GM18498 (cell line): Measurements from ENCODE around the gene ARHGEF12.

ENCODE experiments used
- ATAC-seq: cut with Tn5 transposase; IDR thresholded peaks from one replicate; pipeline ENCODE4 v1.9.1; 2021; ENCODE audit warnings: mild to moderate bottlenecking, moderate library complexity; ENCODE audit not compliant: unreplicated experiment

ARHGEF12 gene

GRCh38 chr11:120385110-120385509, 48.9 kb downstream of the ARHGEF12 start:
- no peak for ATAC-seq

DNA sequence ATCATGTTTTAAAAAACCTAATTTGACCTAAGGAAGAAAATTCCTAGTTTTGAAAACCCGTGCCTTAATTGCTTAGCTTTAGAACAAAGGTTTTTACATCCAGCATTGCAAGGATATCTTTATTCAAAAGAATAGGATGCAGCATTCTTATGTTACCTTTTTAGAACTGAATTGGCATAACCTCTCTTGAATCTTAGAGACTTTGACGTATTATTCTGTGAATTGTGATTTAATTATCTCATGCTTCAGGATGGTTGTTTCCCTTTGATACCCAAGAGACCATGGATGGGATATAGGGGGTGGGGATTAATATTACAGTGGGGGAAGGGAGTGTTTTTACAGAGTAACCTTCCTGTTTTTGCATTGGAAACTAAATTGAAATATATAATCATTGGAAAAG, 49.4 kb downstream of the ARHGEF12 start:
- no peak for ATAC-seq

GRCh38 chr11:120386318-120386717, 50.1 kb downstream of the ARHGEF12 start:
- no peak for ATAC-seq

DNA sequence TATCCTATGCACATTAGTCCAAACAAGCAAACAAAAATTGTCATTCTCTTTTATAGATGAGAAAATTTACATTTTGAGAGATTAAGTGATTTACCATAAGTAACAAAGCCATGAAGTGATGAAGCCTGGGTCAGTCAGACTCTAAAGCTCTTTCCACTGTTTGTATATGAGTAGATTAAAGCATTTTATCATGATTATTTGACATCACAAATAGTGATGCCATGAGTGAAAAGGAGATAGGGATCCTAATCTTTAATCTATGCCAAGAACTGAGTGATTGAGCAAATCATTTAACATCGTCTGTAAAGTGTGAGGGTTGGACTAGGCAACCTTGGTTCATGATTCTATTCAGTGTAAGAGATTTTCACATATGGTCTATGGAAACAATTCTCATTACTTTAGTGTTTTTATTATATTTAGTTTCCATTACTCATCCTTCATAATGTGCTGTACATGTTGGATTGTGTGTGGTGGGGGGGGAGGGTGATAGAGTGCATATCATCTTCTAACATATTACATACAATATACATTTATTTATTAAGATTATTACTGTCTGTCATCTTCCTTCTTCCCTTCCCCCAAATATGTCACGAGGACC, 50.7 kb downstream of the ARHGEF12 start:
- no peak for ATAC-seq

GRCh38 chr11:120388261-120388660, 52.0 kb downstream of the ARHGEF12 start:
- ATAC-seq: no peak

DNA sequence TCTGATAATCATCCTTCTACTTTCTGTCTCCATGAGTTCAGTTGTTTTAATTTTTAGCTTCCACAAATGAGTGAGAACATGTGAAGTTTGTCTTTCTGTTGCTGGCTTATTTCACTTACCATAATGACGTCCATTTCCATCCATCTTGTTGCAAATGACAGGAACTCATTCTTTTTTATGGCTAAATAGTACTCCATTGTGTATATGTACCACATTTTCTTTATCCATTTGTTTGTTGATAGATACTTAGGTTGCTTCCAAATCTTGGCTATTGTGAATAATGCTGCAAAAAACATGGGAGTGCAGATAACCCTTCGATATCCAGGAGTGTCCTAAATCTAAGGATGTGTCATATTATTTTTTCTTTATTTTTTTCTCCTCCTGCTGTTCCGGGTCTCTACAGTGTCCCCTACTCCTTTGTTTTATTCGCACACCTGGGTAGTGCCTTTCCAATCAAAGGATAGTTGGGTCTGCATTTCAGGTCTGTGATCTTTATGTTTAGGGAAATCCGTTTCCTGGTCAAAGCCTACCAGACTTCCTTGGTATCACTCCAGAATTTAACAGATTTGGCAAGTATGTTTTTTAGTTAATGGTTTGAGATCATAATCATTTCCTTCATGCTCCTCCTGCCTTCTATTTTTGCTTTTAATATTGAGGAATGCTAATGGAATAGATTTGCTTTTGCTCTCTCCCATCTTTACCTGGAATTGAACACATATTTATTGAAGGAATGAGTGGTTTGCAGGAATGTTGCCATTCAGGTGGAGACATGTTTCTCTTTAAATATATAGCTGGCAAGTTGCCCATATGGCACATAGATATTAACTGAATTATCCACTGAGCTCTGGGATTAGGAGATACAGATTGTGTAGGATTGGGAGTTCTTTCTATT, 53.7 kb downstream of the ARHGEF12 start:
- no peak for ATAC-seq

- no peak for ATAC-seq
Observed at GRCh38 chr11:120390585-120390922, 54.3 kb downstream of the ARHGEF12 start.

- ATAC-seq: no peak
Observed at GRCh38 chr11:120391292-120391691, 55.1 kb downstream of the ARHGEF12 start.

- ATAC-seq: no peak
Observed at GRCh38 chr11:120391854-120392253, 55.6 kb downstream of the ARHGEF12 start.

DNA sequence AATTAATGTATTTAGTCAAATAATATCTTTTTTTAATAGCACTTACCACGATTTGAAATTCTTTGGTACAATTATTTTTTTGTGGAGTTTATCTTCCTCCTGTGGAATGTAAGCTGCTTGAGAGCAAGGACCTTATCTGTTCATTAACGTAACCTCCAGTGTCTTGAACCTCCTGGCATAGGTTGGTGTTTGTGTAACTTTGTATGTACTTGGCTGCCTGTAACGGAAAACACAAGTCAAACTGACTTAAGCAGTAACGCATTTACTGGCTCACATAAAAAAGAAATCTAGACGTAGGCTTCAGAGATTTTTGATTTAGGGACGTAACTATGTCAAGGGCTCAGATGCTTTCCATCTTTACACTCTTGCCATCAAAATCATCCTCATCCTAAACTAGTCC, 56.1 kb downstream of the ARHGEF12 start:
- ATAC-seq: no peak

GRCh38 chr11:120392793-120393192, 56.6 kb downstream of the ARHGEF12 start:
- ATAC-seq: no peak

DNA sequence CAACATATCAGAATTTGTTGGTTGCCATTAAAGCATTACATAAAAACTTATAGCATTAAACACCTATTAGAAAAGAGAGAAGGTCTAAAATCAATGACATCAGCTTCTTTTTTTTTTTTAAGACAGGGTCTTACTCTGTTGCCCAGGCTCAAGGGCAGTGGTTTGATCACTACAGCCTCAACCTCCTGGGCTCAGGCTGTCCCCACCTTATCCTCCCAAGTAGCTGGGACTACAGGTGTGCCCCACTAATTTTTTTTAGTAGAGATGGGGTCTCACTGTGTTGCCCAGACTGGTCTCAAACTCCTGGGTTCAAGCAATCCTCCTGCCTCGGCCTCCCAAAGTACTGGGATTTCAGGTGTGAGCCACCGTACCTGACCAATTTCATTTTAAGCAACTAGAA, 57.9 kb downstream of the ARHGEF12 start:
- no peak for ATAC-seq

GRCh38 chr11:120395778-120396177, 59.6 kb downstream of the ARHGEF12 start:
- ATAC-seq: no peak

DNA sequence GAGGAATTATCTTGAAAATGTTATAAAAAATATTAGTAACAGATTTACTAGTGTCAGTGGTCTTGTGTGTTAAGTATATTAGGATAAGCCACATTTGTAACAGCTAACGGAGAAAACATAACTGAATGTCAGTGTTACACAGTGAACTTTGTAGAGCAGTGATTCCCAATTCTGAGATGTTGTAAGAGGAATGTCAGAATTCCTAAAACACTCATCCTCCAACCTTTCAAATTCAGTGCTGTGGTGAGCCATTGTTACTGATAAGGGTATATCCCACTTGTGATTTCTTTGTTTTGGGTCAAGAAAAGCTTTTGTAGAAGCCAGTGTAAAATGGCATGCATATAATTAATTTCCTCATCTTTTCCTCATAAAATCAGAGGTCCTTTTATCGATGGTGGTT, 61.9 kb downstream of the ARHGEF12 start:
- no peak for ATAC-seq

DNA sequence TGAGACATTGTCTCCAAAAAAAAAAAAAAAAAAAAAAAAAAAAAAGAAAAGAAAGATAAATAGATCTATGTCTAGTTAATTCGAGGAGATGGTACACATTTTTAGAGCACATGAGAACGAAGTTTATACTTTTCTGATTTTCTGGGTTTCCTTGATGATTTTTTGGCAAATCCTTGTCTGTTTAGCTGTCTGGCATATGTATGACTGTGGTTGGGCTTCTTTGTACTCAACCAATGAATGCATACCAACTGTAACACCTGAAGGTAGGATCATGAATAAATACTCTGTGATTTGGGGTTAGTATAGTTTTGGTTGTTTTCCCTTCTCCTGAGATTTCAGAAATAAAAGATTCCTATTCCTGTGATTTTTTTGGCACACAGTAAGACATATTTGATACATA, 63.1 kb downstream of the ARHGEF12 start:
- no peak for ATAC-seq

DNA sequence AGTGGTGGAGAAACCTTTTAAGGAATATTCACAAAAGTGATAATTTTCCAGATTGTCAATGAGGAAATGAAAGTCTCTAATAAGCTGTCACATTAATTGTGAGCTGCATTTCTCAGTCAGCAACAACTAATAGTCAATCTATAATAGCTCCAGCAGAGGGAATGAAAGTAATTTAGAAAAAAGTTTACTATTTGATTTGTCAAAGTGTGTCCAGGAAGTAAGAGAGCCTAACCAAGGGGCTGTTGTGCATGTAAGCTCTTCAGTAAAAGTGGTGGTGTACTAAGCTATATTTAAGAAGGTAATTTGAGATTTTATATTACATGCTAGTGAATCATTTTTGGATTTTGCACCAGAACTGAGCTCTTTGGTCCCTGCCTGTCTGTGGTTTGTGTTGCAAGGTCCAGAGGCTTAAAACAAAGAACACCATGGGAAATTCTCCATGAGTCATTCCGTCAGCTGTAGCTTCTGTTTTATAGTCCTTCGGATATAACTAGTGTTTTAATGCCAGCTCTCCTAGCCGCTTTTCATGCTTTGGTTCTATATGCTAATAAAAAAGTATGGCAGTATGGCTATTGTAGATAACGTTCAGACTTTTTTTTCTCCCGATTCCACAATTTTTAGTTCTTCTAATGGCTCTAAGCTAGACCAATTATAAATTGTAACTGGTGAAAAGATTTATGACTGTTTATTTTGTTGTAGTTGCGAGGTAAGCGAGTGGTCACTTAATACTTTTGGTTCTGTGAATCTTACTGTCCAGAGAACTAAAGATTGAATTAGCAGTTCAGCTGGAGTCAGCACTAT, 64.6 kb downstream of the ARHGEF12 start:
- no peak for ATAC-seq

- no peak for ATAC-seq
Observed at GRCh38 chr11:120401506-120401905, 65.3 kb downstream of the ARHGEF12 start.

- ATAC-seq: no peak
Observed at GRCh38 chr11:120403966-120404365, 67.8 kb downstream of the ARHGEF12 start.

DNA sequence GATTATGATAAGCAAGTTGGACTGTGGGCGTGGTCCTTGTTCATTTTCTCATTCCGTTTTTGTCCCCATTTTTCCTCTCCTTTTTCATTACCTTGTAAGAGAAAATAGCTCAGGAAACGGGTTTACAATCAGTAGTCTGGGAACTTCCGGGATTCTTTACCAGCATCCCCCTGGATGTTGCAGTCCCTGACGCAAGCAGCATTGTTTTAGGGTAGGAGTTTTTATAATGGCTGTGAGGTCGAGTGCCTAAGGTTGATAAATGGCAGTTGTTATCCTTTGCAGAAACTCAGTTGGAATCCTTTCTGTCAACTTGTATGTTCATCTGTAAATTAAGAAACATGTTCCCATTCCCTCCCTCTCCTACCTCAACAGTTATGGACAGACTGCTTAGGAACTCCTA, 68.3 kb downstream of the ARHGEF12 start:
- no peak for ATAC-seq

DNA sequence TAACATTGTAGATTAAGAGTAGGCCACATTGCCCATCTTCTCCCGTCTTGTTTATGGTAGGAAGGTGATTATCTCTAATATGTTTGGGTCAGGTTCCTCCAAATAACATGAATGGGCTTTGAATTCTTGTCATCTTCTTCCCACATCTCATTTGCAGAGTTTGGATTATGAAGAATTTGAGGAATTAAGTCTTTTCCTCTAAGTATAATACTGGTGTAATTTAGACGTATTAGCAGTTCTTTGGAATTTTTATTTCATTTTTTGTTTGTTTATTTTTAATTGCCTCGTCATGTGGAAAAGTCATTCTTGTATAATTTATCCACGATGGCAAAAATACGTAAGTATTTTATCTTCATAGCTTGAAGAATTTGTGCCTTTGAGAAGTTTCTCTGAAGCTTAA, 73.4 kb downstream of the ARHGEF12 start:
- ATAC-seq: no peak

DNA sequence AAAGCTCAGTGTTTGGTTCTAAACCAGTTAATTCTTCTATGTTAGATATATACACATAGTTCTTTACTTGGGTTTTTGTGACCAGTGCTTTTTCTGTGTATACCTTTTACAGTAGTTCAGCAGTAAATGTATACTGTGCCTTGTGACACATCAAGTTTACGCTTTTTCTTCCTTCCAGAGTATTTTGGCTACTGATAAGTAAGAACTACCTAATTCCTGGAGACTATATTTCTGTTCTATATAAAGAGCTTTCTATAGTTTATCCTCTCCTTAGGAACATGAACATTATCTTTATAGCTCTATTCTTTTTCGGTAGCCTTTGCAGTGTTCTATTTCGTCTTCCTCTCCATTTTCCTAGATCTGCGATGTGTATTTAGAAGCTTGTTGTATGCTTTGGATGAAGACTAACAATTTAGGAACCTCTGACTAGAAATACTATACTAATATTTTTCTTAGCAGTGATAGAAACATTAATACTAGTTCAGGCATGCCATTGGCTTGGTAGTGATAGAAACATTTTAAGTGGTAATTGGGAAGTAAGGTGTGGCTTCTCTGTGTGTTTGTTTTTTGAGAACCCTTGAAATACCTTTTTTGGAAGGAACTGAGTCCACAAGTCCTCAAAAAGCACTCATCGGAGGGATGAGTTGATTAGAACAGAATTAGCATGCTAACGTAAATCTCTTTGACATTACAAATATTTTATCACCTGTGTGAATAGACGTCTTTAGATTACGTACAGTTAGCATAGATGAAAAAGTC, 74.6 kb downstream of the ARHGEF12 start:
- no peak for ATAC-seq
